ENCODE results near the gene SLC13A4.

Gene SLC13A4

GRCh38 chr7:135734343-135734689 is 6.3 kb upstream of the SLC13A4 start:
- no peak overlapping the region for H3K9ac ChIP-seq
- H3K36me3 ChIP-seq (ENCODE audit: insufficient read depth): no peaks in the 10 kb centered on the region
- H4K20me1 ChIP-seq (ENCODE audit: insufficient read depth): no peaks in the 10 kb centered on the region
- no peak for TF ChIP-seq CTCF (conservative IDR thresholded peaks at IDR 0.05; ENCODE audit: low read depth, low read length)
- no peaks in the 10 kb centered on the region for H3K27me3 ChIP-seq (ENCODE audit: insufficient read depth, low read depth)
- no peak overlapping the region for H3K4me2 ChIP-seq
- no peak overlapping the region for H3K4me3 ChIP-seq (IDR thresholded peaks at IDR 0.05; ENCODE audit: insufficient read depth, low read depth, low read length)
- H2AFZ ChIP-seq (ENCODE audit: low read depth): no peak overlapping the region
- no peak overlapping the region for H3K27ac ChIP-seq
- H3K79me2 ChIP-seq (ENCODE audit: insufficient read depth, low read depth): no peaks in the 10 kb centered on the region
- no peaks in the 10 kb centered on the region for H3K4me1 ChIP-seq (ENCODE audit: low read depth, poor library complexity, severe bottlenecking)

- H3K79me2 ChIP-seq (ENCODE audit: insufficient read depth, low read depth): no peaks in the 10 kb centered on the region
- H3K4me3 ChIP-seq (IDR thresholded peaks at IDR 0.05; ENCODE audit: insufficient read depth, low read depth, low read length): no peak overlapping the region
- no peak overlapping the region for H2AFZ ChIP-seq (ENCODE audit: low read depth)
- no peak overlapping the region for H3K9ac ChIP-seq
- H3K27me3 ChIP-seq (ENCODE audit: insufficient read depth, low read depth): no peaks in the 10 kb centered on the region
- no peak overlapping the region for H3K4me2 ChIP-seq
- H3K4me1 ChIP-seq (ENCODE audit: low read depth, poor library complexity, severe bottlenecking): no peaks in the 10 kb centered on the region
- no peak for TF ChIP-seq CTCF (conservative IDR thresholded peaks at IDR 0.05; ENCODE audit: low read depth, low read length)
- H4K20me1 ChIP-seq (ENCODE audit: insufficient read depth): no peaks in the 10 kb centered on the region
- no peak overlapping the region for H3K27ac ChIP-seq
- H3K36me3 ChIP-seq (ENCODE audit: insufficient read depth): no peaks in the 10 kb centered on the region
Observed at GRCh38 chr7:135733603-135734342, 5.8 kb upstream of the SLC13A4 start.

- no peak overlapping the region for H2AFZ ChIP-seq (ENCODE audit: low read depth)
- no peak overlapping the region for H3K27ac ChIP-seq
- H3K36me3 ChIP-seq (ENCODE audit: insufficient read depth): no peaks in the 10 kb centered on the region
- TF ChIP-seq CTCF (conservative IDR thresholded peaks at IDR 0.05; ENCODE audit: low read depth, low read length): no peak
- H3K4me3 ChIP-seq (IDR thresholded peaks at IDR 0.05; ENCODE audit: insufficient read depth, low read depth, low read length): no peak overlapping the region
- no peak overlapping the region for H3K4me2 ChIP-seq
- H3K79me2 ChIP-seq (ENCODE audit: insufficient read depth, low read depth): no peaks in the 10 kb centered on the region
- no peak overlapping the region for H3K9ac ChIP-seq
- H3K4me1 ChIP-seq (ENCODE audit: low read depth, poor library complexity, severe bottlenecking): no peaks in the 10 kb centered on the region
- no peaks in the 10 kb centered on the region for H3K27me3 ChIP-seq (ENCODE audit: insufficient read depth, low read depth)
- no peaks in the 10 kb centered on the region for H4K20me1 ChIP-seq (ENCODE audit: insufficient read depth)
Observed at GRCh38 chr7:135731131-135731530, 3.1 kb upstream of the SLC13A4 start.

- Histone ChIP-seq H3K4me3 (IDR thresholded peaks at IDR 0.05; ENCODE audit: insufficient read depth, low read depth, low read length) (no peak overlapping the region), H3K27me3 (ENCODE audit: insufficient read depth, low read depth) (no peaks in the 10 kb centered on the region), H4K20me1 (ENCODE audit: insufficient read depth) (no peaks in the 10 kb centered on the region), H3K4me2 (no peak overlapping the region), H2AFZ (ENCODE audit: low read depth) (no peak overlapping the region), H3K36me3 (ENCODE audit: insufficient read depth) (no peaks in the 10 kb centered on the region), H3K79me2 (ENCODE audit: insufficient read depth, low read depth) (no peaks in the 10 kb centered on the region), H3K9ac (no peak overlapping the region), H3K4me1 (ENCODE audit: low read depth, poor library complexity, severe bottlenecking) (no peaks in the 10 kb centered on the region), H3K27ac (no peak overlapping the region)
- TF ChIP-seq CTCF (conservative IDR thresholded peaks at IDR 0.05; ENCODE audit: low read depth, low read length): no peak
Observed at GRCh38 chr7:135729230-135729629, 1.2 kb upstream of the SLC13A4 start.
